Urinary bladder (tissue), 4 donors: ENCODE results near the gene SPDEF. TPM values are rescaled to one million over a fixed set of nuclear protein-coding genes. Genes with fewer than 3 reads are reported as not detected.

Experiments used
- DNase-seq: peaks from one replicate; pipeline ENCODE4 v3.0.0-alpha.2; 2015; ENCODE audit errors: extremely low spot score
- H3K27ac ChIP-seq: one replicate; pipeline ENCODE4 v1.5.1; 2013; ENCODE audit warnings: low read depth, mild to moderate bottlenecking, moderate library complexity
- H3K36me3 ChIP-seq: one replicate; pipeline ENCODE4 v1.6.1; 2013; ENCODE audit warnings: mild to moderate bottlenecking, moderate library complexity; ENCODE audit not compliant: insufficient read depth
- H3K4me1 ChIP-seq: one replicate; pipeline ENCODE4 v1.6.1; 2013; ENCODE audit warnings: mild to moderate bottlenecking, moderate library complexity; ENCODE audit not compliant: insufficient read depth
- H3K4me3 ChIP-seq: one replicate; pipeline ENCODE4 v1.5.1; 2013; ENCODE audit warnings: low read depth, low read length
- WGBS: extraction: QIAGEN DNeasy Blood & Tissue Kit; methylation state at CpG from one replicate; pipeline ENCODE4 v1.1.7; 2013; 5-methylcytosine and 5-hydroxymethylcytosine counted together
- polyA plus RNA-seq: library from polyadenylated mRNA; stranded (reverse); fragments of 200-250 nt; gene quantifications from one replicate; pipeline ENCODE4 v1.2.3, GENCODE V29; 2013
- total RNA-seq: library from RNA; depleted of rRNA; stranded (reverse); fragments of >200 nt; gene quantifications from one replicate; pipeline ENCODE4 v1.2.3, GENCODE V29; 2014
- donor health status: healthy with polysubstance abuse.
- donor health status: healthy.

SPDEF gene
- total and polyA plus RNA-seq, 2 donors, result 0.16 TPM

GRCh38 chr6:34511915-34512737 is 44.0 kb downstream of the SPDEF start:
- H3K36me3 ChIP-seq, result no peaks in the 10 kb centered on the region
- no peak overlapping the region for H3K4me3 ChIP-seq
- no peak for DNase-seq
- WGBS, result 66% methylated on average over 12 of the region's 12 CpGs
- no peak overlapping the region for H3K27ac ChIP-seq
- H3K4me1 ChIP-seq, result no peaks in the 10 kb centered on the region

DNA sequence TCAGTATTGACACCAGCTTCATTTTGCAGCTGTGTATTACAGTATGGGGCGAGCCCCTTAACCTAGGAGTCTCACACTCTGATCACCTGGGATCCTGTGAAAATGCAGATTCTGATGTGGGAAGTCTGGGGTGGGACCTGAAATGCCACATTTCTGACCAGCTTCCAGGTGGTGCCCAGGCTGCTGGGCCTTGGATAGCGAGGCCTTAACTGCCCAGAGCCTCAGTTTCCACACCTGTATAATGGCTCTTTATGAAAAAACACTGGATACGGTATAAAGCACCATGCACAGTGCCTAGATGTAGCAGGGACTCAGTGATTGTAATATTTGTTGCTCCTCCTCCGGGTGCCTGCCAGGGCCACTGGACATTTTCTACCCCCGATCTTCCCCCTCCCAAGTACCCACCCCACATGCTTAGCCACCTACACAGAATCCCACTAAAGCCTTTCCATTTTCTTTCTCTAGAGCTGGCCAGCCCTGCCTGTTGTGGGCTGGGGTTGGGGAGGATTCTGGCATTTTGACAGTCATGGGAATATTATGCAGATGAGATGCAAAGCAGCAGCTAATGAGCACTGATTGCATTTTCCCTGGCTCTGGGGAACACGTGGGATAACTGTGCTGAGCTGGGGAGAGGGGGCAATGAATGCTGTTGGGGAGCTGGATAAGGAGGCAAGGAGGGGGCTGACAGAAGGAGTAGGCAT is 44.8 kb downstream of the SPDEF start:
- WGBS, result 75% methylated on average over 6 of the region's 6 CpGs
- no peak for DNase-seq
- H3K27ac ChIP-seq, result no peak overlapping the region
- no peak overlapping the region for H3K4me3 ChIP-seq
- H3K36me3 ChIP-seq, result no peaks in the 10 kb centered on the region
- no peaks in the 10 kb centered on the region for H3K4me1 ChIP-seq

DNA sequence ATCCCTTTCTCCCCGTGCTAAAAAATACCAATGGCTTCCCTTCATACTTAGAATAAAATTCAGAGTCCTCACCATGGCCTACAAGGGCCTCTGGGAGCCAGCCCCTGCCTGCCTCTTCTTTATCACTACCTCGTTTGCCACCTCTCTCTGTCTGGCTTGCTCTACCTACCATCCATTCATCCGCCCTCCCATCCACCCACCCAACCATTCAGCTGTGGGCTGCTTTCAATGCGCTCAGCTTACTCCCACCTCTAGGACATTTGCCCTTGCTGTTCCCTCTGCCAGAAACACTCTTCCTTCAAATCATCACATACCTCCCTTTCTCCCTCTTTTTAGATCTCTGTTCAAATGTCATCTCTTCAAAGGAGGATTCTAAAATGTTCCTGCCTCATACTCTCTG is 45.8 kb downstream of the SPDEF start:
- H3K4me3 ChIP-seq, result no peak overlapping the region
- H3K36me3 ChIP-seq, result no peaks in the 10 kb centered on the region

DNA sequence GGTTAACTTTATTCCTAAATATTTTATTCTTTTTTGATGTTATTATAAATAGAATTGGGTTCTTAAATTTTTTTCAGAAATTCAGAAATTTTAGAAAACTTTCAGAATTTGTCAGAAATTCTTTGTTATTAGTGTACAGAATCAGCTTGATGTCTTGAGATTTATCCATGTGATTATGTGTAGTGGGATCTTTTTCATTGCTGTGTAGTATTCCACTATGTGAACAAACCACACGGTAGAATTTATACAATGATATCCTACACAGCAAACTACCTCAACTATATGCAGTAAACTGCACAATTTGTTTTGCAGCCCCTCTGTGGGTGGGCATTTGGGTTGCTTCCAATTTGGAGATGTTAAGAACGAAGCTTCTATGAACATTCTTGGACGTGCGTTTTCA is 46.3 kb downstream of the SPDEF start:
- no peak for DNase-seq
- Histone ChIP-seq H3K4me1 (no peaks in the 10 kb centered on the region), H3K27ac (no peak overlapping the region), H3K4me3 (no peak overlapping the region), H3K36me3 (no peaks in the 10 kb centered on the region)
- WGBS, result 91% methylated on average over 4 of the region's 4 CpGs

More for the DNA sequence above, 45.8 kb downstream of the SPDEF start:
- Histone ChIP-seq H3K4me1 (no peaks in the 10 kb centered on the region), H3K27ac (no peak overlapping the region)
- 85% methylated on average over 4 of the region's 4 CpGs for WGBS
- no peak for DNase-seq

- Histone ChIP-seq H3K36me3 (no peaks in the 10 kb centered on the region), H3K4me3 (no peak overlapping the region), H3K4me1 (no peaks in the 10 kb centered on the region), H3K27ac (no peak overlapping the region)
- no peak for DNase-seq
- 92% methylated on average over 3 of the region's 3 CpGs for WGBS
Measured at GRCh38 chr6:34508425-34508824, 47.7 kb downstream of the SPDEF start.

DNA sequence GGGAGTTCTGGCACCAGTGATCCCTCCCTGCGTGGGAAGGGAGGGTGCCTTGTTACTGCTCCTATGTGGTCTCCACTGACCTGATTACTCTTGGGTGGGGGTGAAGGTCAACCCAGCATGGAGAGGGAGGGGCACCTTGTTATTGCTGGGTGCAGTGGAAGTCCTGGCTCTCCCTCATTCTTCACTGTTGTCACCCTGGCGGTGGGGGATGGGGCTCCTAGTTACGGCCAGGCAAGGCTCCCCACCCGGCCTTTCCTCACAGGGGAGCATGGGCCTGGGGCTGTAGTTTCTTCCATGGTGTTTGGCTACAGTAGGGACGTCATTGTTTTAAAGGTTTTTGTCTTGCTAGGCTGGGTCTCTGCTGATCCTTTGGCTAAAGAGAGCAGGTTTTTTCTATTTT is 49.4 kb downstream of the SPDEF start:
- 75% methylated on average over 5 of the region's 5 CpGs for WGBS
- no peak for DNase-seq
- H3K4me1 ChIP-seq, result no peaks in the 10 kb centered on the region
- no peak overlapping the region for H3K4me3 ChIP-seq
- H3K27ac ChIP-seq, result no peak overlapping the region
- no peaks in the 10 kb centered on the region for H3K36me3 ChIP-seq

- DNase-seq, result no peak
- WGBS, result 84% methylated on average over 10 of the region's 10 CpGs
- Histone ChIP-seq H3K36me3 (no peaks in the 10 kb centered on the region), H3K4me3 (no peak overlapping the region), H3K27ac (no peak overlapping the region), H3K4me1 (no peaks in the 10 kb centered on the region)
Measured at GRCh38 chr6:34497411-34497810, 58.7 kb downstream of the SPDEF start.

DNA sequence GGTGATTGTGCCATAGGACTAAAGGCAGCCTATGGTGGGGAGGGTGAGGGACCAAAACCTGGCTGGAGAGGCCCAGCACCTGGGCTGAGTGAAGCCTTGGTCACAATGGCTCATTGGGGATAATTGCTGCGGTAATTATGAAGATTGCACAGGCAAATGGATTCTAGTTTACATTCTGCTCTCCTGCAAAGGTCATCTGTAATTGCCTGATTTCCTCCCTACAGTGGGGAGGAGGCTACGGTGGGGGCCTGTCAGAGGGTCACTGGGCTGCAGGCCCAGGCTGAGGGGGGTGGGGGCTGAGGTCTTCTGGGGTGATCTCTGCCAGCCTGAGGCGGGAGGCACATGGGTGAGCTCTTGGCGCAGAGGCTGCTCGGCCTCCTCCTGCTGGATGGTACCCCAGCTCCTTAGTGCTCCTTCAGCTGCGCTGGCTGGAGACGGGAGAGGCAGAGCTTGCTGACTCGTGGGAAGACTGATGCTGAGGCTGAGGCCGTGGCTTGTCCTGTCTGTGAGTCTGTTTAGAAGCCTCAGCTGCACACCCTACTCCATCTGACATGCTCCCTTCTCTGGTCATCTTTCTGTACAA is 59.9 kb downstream of the SPDEF start:
- DNase-seq, result no peak
- Histone ChIP-seq H3K27ac (no peak overlapping the region), H3K4me1 (no peaks in the 10 kb centered on the region), H3K36me3 (no peaks in the 10 kb centered on the region), H3K4me3 (no peak overlapping the region)
- 66% methylated on average over 9 of the region's 9 CpGs for WGBS

DNA sequence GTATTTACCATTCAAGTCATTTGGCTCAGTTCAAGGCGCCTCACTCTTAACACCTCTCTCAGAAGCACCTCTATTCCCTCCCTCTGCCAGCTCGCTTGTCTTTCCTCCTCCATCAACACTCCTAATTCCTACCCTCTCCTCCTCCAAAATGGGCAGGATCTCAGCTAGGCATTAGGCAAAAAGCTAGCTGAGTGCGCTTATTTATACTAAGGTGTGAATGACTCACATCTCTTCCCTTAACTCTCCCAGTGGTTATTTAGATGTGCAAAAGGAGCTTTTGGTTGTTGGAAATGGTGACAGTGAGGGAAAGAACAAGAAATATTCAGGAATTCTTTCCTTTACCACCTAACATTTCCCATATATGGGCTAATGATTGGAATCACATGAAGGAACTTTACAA is 61.2 kb downstream of the SPDEF start:
- Histone ChIP-seq H3K27ac (no peak overlapping the region), H3K4me3 (no peak overlapping the region), H3K4me1 (no peaks in the 10 kb centered on the region), H3K36me3 (no peaks in the 10 kb centered on the region)
- 95% methylated on average over 3 of the region's 3 CpGs for WGBS
- DNase-seq, result no peak

DNA sequence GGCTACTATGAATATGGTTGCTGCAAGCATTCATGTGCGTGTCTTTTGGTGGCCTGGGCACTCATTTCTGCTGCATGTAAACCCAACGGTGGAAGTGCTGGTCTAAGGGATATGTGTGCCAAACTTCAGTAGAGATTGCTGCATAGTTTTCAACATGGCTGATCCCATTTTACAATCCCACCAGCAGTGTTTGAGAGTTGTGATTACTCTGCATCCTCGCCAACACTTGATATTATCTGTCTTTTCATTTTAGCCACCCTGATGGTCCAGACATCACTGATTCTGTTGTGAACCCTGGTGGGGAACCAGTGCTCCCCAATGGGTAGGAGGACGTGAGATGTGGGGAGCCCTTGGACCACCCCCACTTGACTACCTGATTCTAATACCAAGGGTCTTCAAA is 62.8 kb downstream of the SPDEF start:
- WGBS, result 70% methylated on average over 4 of the region's 4 CpGs
- DNase-seq, result no peak
- Histone ChIP-seq H3K4me1 (no peaks in the 10 kb centered on the region), H3K36me3 (no peaks in the 10 kb centered on the region), H3K27ac (no peak overlapping the region), H3K4me3 (no peak overlapping the region)

GRCh38 chr6:34491091-34491430 is 65.1 kb downstream of the SPDEF start:
- H3K36me3 ChIP-seq, result no peaks in the 10 kb centered on the region
- H3K27ac ChIP-seq, result no peak overlapping the region
- H3K4me1 ChIP-seq, result no peaks in the 10 kb centered on the region
- H3K4me3 ChIP-seq, result no peak overlapping the region
- DNase-seq, result no peak
- 35% methylated on average over 10 of the region's 10 CpGs for WGBS

- no peak overlapping the region for H3K27ac ChIP-seq
- WGBS, result 69% methylated on average over 20 of the region's 20 CpGs
Measured at GRCh38 chr6:34490390-34491090, 65.6 kb downstream of the SPDEF start.

DNA sequence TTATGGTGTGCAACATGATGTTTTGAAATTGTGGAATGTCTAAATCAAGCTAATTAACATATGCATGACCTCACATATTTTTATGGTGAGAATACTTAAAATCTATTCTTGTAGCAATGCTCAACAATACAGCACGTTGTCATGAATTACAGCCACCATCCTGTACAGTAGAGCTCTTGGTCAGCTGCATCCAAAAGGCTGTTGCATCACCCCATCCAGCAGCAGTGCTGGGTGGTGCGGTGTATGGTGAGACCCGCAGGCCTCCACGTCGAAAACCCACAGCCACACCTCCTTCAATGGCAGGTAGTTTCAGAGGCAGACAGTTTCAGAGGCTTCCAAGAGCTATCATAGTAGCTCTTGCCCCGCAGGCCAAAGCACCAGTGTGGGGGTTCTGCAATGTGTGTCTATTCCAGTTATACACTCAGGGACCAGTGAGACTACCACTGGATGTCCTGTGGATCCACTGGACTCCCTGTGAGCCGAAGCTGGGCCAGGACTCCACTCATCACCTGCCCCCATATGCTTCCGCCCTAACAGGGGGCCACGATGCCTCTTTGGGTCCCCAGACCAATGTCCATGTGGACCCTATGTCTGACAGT is 66.8 kb downstream of the SPDEF start:
- no peaks in the 10 kb centered on the region for H3K4me1 ChIP-seq
- no peaks in the 10 kb centered on the region for H3K36me3 ChIP-seq
- H3K27ac ChIP-seq, result no peak overlapping the region
- WGBS, result 79% methylated on average over 9 of the region's 9 CpGs
- DNase-seq, result no peak
- no peak overlapping the region for H3K4me3 ChIP-seq

More at GRCh38 chr6:34490390-34491090, 65.6 kb downstream of the SPDEF start:
- Histone ChIP-seq H3K4me1 (no peaks in the 10 kb centered on the region), H3K4me3 (no peak overlapping the region), H3K36me3 (no peaks in the 10 kb centered on the region)
- no peak for DNase-seq
